Fibroblast of mammary gland (primary cell): ENCODE measurements around the gene CLDN2.

Experiments
- DNase-seq: peaks from one replicate; pipeline ENCODE4 v3.0.0-alpha.2; 2010; ENCODE audit warnings: low read depth
- H3K4me3 ChIP-seq: 2 replicates; pipeline ENCODE4 v1.5.1; 2011; ENCODE audit warnings: low read depth, mild to moderate bottlenecking, low read length, moderate library complexity; ENCODE audit not compliant: control insufficient read depth
- TF ChIP-seq, protein P1 (sequence below): conservative IDR thresholded peaks from 2 replicates; pipeline ENCODE4 v1.5.1; 2011; ENCODE audit warnings: low read depth, low read length, inconsistent platforms; ENCODE audit not compliant: control insufficient read depth, insufficient read depth

Gene CLDN2

DNA sequence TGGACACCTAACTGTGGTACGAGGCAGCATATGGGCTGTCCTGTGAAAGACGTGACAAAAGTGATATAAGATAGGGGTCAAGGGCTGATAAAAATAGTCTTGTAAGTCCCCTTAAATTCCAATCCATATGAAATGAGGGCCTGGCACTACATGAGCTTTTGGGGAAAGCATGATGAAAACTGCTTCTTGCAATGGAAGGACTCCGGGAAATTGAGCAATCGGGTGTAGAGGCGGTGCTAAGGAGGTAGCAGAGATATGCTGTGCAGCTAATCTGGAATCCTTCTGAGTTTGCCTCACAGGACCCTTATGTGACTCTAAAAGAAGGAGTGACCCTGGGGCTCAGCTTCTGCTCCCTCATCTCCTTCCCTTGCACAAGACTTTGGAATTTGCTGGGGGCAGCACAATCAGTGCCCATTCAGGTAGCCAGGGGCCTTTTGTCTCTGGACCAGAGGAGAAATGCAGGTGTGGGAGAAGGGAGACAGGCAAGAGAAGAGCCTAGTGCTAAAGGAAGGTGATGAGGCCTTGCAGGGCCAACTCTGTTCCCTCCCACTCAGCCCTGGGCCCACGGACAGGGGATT, 12.8 kb downstream of the CLDN2 start:
- H3K4me3 ChIP-seq = no peak overlapping the region
- TF ChIP-seq, protein P1, sequence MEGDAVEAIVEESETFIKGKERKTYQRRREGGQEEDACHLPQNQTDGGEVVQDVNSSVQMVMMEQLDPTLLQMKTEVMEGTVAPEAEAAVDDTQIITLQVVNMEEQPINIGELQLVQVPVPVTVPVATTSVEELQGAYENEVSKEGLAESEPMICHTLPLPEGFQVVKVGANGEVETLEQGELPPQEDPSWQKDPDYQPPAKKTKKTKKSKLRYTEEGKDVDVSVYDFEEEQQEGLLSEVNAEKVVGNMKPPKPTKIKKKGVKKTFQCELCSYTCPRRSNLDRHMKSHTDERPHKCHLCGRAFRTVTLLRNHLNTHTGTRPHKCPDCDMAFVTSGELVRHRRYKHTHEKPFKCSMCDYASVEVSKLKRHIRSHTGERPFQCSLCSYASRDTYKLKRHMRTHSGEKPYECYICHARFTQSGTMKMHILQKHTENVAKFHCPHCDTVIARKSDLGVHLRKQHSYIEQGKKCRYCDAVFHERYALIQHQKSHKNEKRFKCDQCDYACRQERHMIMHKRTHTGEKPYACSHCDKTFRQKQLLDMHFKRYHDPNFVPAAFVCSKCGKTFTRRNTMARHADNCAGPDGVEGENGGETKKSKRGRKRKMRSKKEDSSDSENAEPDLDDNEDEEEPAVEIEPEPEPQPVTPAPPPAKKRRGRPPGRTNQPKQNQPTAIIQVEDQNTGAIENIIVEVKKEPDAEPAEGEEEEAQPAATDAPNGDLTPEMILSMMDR = no peak
- DNase-seq = peak; percentile 42

DNA sequence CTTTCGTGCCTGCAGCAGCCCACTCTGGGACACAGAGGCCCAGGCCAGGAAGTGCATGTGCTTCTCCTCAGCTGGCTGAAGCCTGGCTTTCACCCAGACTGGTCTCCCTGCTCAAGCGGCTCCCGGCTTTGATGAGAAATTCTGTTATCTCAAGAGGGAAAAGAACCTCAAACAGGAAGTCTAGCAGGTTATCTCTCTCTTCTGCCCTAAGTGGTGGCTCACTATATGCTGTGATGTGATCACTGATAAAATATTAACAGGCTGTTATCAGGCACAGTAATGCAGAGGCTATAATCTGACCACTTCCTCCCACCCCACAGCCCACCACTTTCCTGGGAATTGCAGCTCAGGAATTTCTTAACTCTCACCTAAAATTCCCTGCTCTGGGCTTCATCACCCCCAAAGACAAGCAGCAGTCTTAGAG, 13.3 kb downstream of the CLDN2 start:
- TF ChIP-seq, protein P1 = no peak
- DNase-seq = no peak
- no peak overlapping the region for H3K4me3 ChIP-seq

DNA sequence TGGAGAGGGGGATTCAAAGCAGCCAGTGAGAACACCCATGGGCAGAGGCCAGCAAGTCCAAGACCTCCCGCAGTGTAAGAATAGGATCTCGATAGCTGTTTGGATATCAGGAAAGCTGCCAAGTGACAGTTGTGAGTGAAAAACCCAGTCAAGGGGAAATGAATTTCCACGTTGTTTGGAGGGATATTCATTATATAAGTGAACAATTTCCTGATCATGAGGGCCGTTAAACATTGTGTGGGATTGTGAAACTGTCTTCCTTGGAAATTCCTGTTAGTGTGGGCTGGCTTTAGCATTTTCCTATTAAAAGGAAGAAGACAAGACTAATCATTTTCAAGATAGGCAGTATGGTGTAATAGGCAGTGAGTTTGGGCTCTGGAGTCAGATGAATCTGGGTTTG, 15.0 kb downstream of the CLDN2 start:
- H3K4me3 ChIP-seq = no peak overlapping the region
- DNase-seq = peak; percentile 27
- TF ChIP-seq, protein P1 = no peak

DNA sequence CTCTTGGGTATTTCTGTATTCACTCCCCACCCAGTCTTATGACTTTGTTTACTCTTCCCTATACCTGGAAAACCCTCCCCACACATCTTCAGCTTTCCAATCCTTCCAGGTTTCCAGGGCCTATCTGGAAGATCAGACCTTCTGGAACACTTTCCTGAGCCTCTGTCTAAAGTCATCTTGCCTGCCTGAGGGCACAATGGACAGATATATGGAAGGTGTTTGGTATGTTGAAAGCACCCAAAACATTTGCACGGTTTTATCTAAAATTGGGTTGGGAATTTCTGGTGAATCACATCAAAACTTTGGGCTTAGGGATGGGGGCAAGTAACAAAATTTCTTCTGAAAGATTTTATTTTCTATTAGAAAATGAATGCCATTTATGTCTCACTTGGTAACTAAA, 16.0 kb downstream of the CLDN2 start:
- no peak overlapping the region for H3K4me3 ChIP-seq
- TF ChIP-seq, protein P1 = no peak
- DNase-seq = no peak

DNA sequence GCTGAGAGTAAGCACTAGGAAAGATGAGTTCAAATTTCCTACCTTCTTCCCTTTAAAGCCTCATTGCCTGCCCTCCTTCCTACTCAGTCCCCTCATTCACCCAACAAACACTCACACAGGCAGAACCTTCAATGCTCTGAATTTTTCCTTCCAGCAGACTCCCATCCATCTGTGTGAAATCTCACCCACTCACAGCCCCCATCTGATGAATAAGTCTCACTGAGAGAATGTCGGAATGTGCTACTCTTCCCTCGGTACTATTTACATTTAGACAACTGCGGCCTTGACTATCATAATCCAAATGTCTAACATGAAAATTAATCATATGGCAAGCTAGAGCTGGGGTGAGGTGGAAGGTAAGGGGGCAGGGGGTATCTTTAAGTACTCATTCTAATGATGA, 19.4 kb downstream of the CLDN2 start:
- no peak for DNase-seq
- TF ChIP-seq, protein P1 = no peak
- H3K4me3 ChIP-seq = no peak overlapping the region

DNA sequence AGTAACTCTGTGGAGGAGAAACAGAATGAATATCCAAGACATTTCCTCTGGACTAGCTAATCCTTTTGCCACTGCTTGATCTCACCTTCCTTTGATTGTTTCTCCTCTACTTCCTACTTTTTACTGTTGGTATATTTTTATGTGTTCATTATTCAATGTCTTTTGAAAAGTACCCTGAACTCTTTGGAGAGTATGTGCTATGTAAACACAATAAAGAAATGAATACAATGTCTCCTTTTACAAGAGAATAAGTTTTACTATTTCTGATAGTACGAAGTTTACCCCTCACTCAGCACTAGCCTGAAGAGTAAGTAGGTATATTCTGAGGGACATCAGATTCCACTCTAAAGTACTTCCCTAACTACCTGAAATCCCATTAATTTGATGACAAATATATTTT, 19.9 kb downstream of the CLDN2 start:
- H3K4me3 ChIP-seq = no peak overlapping the region
- TF ChIP-seq, protein P1 = no peak
- DNase-seq = no peak

DNA sequence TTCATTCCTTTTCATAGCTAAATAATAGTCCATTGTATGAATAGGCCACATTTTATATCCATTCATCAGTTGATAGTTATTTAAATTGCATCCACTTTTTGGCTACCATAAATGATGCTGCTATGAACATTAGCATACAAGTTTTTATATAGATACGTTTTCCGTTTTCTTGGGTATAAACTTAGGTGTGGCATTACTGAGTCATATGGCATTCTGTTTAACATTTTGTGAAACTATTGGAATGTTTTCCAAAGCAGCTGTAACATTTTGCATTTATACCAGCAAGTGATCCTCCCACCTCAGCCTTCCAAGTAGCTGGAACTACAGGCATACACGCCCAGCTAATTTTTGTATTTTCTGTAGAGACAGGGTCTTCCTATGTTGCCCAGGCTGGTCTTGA, 26.3 kb downstream of the CLDN2 start:
- no peak overlapping the region for H3K4me3 ChIP-seq
- no peak for DNase-seq
- TF ChIP-seq, protein P1 = no peak
